ENCODE data around the gene PAX8. TPM values are rescaled to one million over a fixed set of nuclear protein-coding genes. Genes with fewer than 3 reads are reported as not detected.
A peak's percentile ranks its signal among the peaks of the same experiment; 100 is the strongest.
"Not testable (repeated sequence)": the region's sequence is repeated elsewhere in the genome, so short reads cannot be mapped to it uniquely, and the experiment has no call there.

The PAX8 gene
- total RNA-seq, 1 donor from 2014 or later = not detected

DNA sequence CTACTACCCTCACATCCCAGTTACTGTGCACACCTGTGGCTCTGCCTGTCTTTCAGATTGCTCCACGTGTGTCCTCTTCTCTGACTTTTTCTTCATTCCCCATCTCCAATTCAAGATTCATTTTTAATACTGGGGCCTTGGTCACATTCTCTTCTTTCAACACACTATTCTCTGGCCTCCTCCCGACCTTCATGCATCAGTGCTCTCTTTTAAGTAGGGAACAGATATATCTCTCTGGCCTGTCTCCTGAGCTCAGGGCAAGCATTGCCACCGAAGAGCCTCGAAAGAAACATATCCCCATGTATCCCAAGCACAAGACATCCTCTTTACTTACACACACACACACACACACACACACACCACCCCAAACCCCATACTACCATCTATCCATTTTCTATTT is 21.6 kb upstream of the PAX8 start:
- Histone ChIP-seq H3K4me3 (ENCODE audit: low read depth, low read length) (no peak overlapping the region), H3K36me3 (ENCODE audit: control insufficient read depth, insufficient read depth, low read length) (no peaks in the 10 kb centered on the region), H3K27me3 (ENCODE audit: control insufficient read depth, insufficient read depth, low read length) (no peaks in the 10 kb centered on the region)
- FAIRE-seq (no peak), DNase-seq (ENCODE audit: low read depth) (no peak)
- TF ChIP-seq, protein P1, sequence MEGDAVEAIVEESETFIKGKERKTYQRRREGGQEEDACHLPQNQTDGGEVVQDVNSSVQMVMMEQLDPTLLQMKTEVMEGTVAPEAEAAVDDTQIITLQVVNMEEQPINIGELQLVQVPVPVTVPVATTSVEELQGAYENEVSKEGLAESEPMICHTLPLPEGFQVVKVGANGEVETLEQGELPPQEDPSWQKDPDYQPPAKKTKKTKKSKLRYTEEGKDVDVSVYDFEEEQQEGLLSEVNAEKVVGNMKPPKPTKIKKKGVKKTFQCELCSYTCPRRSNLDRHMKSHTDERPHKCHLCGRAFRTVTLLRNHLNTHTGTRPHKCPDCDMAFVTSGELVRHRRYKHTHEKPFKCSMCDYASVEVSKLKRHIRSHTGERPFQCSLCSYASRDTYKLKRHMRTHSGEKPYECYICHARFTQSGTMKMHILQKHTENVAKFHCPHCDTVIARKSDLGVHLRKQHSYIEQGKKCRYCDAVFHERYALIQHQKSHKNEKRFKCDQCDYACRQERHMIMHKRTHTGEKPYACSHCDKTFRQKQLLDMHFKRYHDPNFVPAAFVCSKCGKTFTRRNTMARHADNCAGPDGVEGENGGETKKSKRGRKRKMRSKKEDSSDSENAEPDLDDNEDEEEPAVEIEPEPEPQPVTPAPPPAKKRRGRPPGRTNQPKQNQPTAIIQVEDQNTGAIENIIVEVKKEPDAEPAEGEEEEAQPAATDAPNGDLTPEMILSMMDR (IDR thresholded peaks at IDR 0.05; ENCODE audit: insufficient read depth, low read length, severe bottlenecking) = no peak

DNA sequence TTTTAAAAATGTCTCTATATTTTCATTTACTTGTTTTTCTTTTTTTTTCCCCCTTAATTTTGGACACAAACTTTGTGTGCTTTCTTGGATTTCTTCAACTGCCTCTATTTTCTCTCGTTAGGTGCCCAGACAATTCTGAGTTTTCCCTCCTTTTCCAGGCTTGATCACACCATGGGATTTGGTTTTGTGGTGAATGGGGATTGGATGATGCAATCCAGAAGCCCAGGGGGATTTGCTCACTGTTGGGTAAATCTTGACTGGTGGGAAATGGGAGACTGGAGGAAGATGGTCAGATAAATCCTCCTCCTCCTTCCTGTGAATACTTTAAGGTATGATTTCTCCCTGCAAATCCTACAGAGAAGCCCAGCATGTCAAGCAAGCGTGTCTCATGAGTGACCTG is 19.5 kb upstream of the PAX8 start:
- FAIRE-seq (no peak), DNase-seq (ENCODE audit: low read depth) (no peak)
- no peak overlapping the region for H3K4me3 ChIP-seq (ENCODE audit: low read depth, low read length)
- no peaks in the 10 kb centered on the region for H3K36me3 ChIP-seq (ENCODE audit: control insufficient read depth, insufficient read depth, low read length)
- peaks cover 1% of the 10 kb centered on the region for H3K27me3 ChIP-seq (ENCODE audit: control insufficient read depth, insufficient read depth, low read length)
- TF ChIP-seq, protein P1 (IDR thresholded peaks at IDR 0.05; ENCODE audit: insufficient read depth, low read length, severe bottlenecking) = no peak

DNA sequence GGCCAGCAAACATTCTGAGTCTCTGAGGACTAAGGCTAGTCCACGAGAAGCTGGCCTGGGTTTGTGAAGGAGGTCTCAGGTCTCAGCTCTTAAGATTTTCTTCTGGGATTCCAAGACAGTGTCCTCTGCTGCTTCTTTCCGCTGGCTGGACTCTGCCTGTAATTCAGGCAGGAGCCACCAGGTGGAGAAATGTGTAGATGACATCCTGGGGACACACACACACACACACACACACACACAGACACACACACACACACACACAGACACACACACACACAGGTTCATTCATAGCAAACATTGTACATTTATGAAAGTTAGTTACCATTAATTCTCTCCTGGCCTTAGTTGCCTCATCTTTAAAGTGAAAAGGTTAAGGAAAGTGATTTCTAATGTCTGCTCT is 18.9 kb upstream of the PAX8 start:
- not testable (repeated sequence) for H3K36me3 ChIP-seq (ENCODE audit: control insufficient read depth, insufficient read depth, low read length); H3K4me3 ChIP-seq (ENCODE audit: low read depth, low read length); DNase-seq (ENCODE audit: low read depth); FAIRE-seq; H3K27me3 ChIP-seq (ENCODE audit: control insufficient read depth, insufficient read depth, low read length)
- TF ChIP-seq, protein P1 (IDR thresholded peaks at IDR 0.05; ENCODE audit: insufficient read depth, low read length, severe bottlenecking) = peak; percentile 29

DNA sequence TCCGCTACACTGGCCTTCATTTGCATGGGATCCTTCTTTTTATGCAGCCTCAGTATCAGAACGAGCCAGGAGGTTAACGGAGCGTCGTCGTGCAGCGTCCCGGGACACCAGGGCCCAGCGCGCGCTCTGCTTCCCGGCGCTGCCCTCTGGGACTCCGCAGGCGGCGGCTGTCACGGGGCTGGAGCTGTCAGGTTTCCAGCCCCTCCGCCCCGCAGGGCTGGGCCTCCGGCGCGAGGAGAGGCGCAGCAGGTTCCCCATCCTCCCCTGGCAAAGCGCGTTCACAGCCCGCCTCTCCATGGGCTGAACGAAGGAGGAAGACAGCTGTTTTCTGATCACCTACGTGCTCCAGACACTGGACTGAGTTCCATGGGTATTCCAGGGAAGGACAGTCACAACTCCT is 12.5 kb upstream of the PAX8 start:
- DNase-seq (ENCODE audit: low read depth) (no peak), FAIRE-seq (no peak)
- Histone ChIP-seq H3K4me3 (ENCODE audit: low read depth, low read length) (no peak overlapping the region), H3K27me3 (ENCODE audit: control insufficient read depth, insufficient read depth, low read length) (peaks cover 1% of the 10 kb centered on the region), H3K36me3 (ENCODE audit: control insufficient read depth, insufficient read depth, low read length) (no peaks in the 10 kb centered on the region)
- TF ChIP-seq, protein P1 (IDR thresholded peaks at IDR 0.05; ENCODE audit: insufficient read depth, low read length, severe bottlenecking) = no peak

DNA sequence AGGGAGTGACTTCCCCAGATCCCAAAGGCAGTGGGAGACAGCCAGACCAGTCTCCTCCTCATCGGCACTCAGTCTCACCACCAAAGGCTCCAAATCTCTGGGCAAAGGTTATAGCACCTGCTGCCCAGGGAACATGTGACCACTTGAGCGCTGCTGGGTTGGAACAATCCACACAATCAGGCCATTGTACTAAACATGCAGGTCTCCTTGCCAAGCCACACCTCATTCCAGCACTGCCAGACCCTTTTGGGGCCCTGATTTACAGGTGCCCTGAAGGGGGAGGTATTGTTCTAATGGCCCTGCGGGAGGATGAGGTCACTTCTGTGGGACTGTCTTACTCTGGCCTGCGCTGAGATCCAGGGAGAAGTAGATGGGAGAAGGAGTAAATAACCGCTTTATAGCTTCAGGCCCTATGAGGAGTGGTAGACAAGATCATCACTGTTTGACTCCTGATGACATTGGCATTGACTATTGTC is 10.0 kb upstream of the PAX8 start:
- DNase-seq (ENCODE audit: low read depth); H3K4me3 ChIP-seq (ENCODE audit: low read depth, low read length); H3K36me3 ChIP-seq (ENCODE audit: control insufficient read depth, insufficient read depth, low read length); FAIRE-seq; H3K27me3 ChIP-seq (ENCODE audit: control insufficient read depth, insufficient read depth, low read length): not testable (repeated sequence)

DNA sequence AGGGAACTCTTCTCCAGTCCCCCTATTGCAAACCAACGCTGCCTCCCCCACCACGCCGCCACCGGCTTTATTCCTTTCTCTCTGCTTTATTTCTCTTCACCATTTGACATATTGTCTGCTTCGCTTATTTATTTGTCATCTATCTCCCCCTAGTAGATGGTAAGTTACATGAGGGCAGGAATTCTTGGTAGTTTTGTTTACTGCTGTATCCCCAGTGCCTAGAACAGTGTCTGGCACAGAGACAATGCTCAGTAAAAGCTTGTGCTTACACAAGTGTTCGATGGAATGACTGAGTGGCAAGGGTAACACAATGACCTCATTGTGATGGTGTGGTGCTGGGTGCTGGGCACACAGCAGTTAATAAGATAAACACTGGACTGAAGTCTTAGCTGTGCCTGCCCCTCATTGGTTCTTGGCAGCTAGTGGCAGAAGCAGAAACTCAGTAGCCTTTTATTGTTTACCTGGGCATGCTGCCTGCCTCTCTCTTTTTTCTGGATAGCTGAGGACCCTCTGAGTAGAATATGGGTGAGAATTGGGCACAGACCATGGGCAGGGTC is 9.5 kb upstream of the PAX8 start:
- not testable (repeated sequence) for H3K27me3 ChIP-seq (ENCODE audit: control insufficient read depth, insufficient read depth, low read length); DNase-seq (ENCODE audit: low read depth); FAIRE-seq; H3K36me3 ChIP-seq (ENCODE audit: control insufficient read depth, insufficient read depth, low read length); H3K4me3 ChIP-seq (ENCODE audit: low read depth, low read length)

DNA sequence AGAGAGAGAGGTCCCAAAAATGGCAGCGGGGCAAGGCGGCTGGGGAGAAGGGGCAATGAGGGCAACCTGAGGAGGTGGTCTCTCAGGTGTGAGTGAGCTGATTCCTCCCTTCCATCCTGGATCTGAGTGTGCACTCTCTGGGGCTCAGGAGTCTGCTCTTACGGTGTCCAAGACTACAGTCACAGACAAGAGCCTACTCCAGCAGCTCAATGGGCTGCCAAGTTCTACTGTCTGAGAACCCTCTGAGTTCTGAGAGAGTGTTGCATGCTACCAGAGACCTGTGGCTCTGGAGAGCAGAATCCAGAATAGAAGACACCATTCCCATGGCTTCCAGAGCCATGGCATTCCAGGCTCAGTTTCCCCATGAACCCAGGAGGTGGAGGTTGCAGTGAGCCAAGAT is 7.1 kb upstream of the PAX8 start:
- TF ChIP-seq, protein P1 (IDR thresholded peaks at IDR 0.05; ENCODE audit: insufficient read depth, low read length, severe bottlenecking) = no peak
- H3K36me3 ChIP-seq (ENCODE audit: control insufficient read depth, insufficient read depth, low read length) = no peaks in the 10 kb centered on the region
- FAIRE-seq = no peak
- H3K4me3 ChIP-seq (ENCODE audit: low read depth, low read length) = no peak overlapping the region
- DNase-seq (ENCODE audit: low read depth) = no peak
- no peaks in the 10 kb centered on the region for H3K27me3 ChIP-seq (ENCODE audit: control insufficient read depth, insufficient read depth, low read length)

DNA sequence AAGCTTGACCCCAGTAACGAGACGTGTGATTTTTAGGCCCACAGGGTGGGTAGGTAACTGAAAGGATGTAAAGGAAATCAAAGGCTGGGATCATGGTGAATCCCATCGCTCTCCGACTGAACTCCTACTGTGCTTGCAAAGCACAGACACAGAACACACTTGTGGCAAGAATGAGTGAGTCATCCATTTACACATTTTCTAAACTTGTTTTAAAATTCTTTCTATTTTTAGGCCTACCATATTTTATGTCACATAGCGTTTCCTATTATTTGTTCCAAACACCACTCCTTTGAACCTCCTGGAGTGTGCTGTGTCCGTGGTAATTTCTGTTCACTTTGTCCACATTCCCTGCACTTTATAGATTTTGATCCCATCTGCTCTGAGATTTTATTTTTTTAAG is 6.3 kb upstream of the PAX8 start:
- not testable (repeated sequence) for DNase-seq (ENCODE audit: low read depth)

More for the DNA sequence above, 6.3 kb upstream of the PAX8 start:
- H3K27me3 ChIP-seq (ENCODE audit: control insufficient read depth, insufficient read depth, low read length); H3K36me3 ChIP-seq (ENCODE audit: control insufficient read depth, insufficient read depth, low read length); H3K4me3 ChIP-seq (ENCODE audit: low read depth, low read length); FAIRE-seq: not testable (repeated sequence)
